GM12878 (cell line): ENCODE data around the gene DIPK1A. TPM values are rescaled to one million over a fixed set of nuclear protein-coding genes. Genes with fewer than 3 reads are reported as not detected.

Experiments
- CEBPZ ChIP-seq: fragments of 150-350 bp; IDR thresholded peaks from 2 replicates; pipeline ENCODE4 v1.6.1; 2016; ENCODE audit warnings: low read depth, low read length
- EGR1 ChIP-seq, 2 experiments: IDR thresholded peaks; 1 replicate in 1 of 2; 2 replicates in 1 of 2; pipeline ENCODE4 v1.6.1; 2011 to 2012; ENCODE audit warnings: low read depth in 2 of 2, low read length in 2 of 2, borderline replicate concordance in 1 of 2, mild to moderate bottlenecking in 1 of 2, moderate library complexity in 1 of 2
- ELK1 ChIP-seq: IDR thresholded peaks from 2 replicates; pipeline ENCODE4 v1.6.1; 2012; ENCODE audit warnings: low read depth, low read length, improper control_type of control experiment
- EP300 ChIP-seq, 2 experiments: fragments of 150-350 bp in 1 of 2; IDR thresholded peaks; 2 replicates each; pipeline ENCODE4 v1.6.1; 2011 to 2012; ENCODE audit warnings: low read depth in 2 of 2, low read length in 2 of 2, borderline replicate concordance in 1 of 2, improper control_type of control experiment in 1 of 2, inconsistent platforms in 1 of 2; ENCODE audit not compliant: control insufficient read depth in 1 of 2
- ESRRA ChIP-seq: IDR thresholded peaks from 2 replicates; pipeline ENCODE4 v1.6.1; 2012; ENCODE audit warnings: mild to moderate bottlenecking, low read length, improper control_type of control experiment
- ETV6 ChIP-seq, 2 experiments: fragments of 450-650 bp in 1 of 2; IDR thresholded peaks in 1 of 2; conservative IDR thresholded peaks in 1 of 2; 2 replicates each; pipeline ENCODE4 v1.6.1; 2014; ENCODE audit warnings: antibody characterized with exemption in 1 of 2, borderline replicate concordance in 1 of 2, low read depth in 1 of 2, mild to moderate bottlenecking in 1 of 2, moderate library complexity in 1 of 2
- EZH2 ChIP-seq: IDR thresholded peaks from 2 replicates; pipeline ENCODE4 v1.6.1; 2012; ENCODE audit warnings: low read depth, mild to moderate bottlenecking, control low read depth, inconsistent platforms, low read length, borderline replicate concordance; ENCODE audit not compliant: control insufficient read depth
- FOXK2 ChIP-seq: fragments of 450-650 bp; IDR thresholded peaks from 2 replicates; pipeline ENCODE4 v1.6.1; 2017; ENCODE audit warnings: mild to moderate bottlenecking, moderate library complexity
- HCFC1 ChIP-seq: fragments of 150-350 bp; IDR thresholded peaks from 2 replicates; pipeline ENCODE4 v1.6.1; 2014; ENCODE audit warnings: low read length
- HDGF ChIP-seq: fragments of 450-650 bp; IDR thresholded peaks from 2 replicates; pipeline ENCODE4 v1.6.1; 2016; ENCODE audit warnings: antibody characterized with exemption
- MAX ChIP-seq: IDR thresholded peaks from 2 replicates; pipeline ENCODE4 v1.6.1; 2012; ENCODE audit warnings: low read depth, low read length, improper control_type of control experiment
- MLLT1 ChIP-seq: fragments of 450-650 bp; IDR thresholded peaks from 2 replicates; pipeline ENCODE4 v1.6.1; 2016; ENCODE audit warnings: mild to moderate bottlenecking
- MYC ChIP-seq: IDR thresholded peaks from 2 replicates; pipeline ENCODE4 v1.6.1; 2011; ENCODE audit warnings: mild to moderate bottlenecking, low read length, moderate library complexity, inconsistent platforms; ENCODE audit not compliant: insufficient read depth, insufficient replicate concordance, insufficient read length, severe bottlenecking
- NFIC ChIP-seq: IDR thresholded peaks from 2 replicates; pipeline ENCODE4 v1.6.1; 2012; ENCODE audit warnings: low read depth, mild to moderate bottlenecking, inconsistent platforms, low read length, moderate library complexity
- NRF1 ChIP-seq: conservative IDR thresholded peaks from 2 replicates; pipeline ENCODE4 v1.6.1; 2011; ENCODE audit warnings: mild to moderate bottlenecking, low read depth, low read length, improper control_type of control experiment
- POU2F2 ChIP-seq: IDR thresholded peaks from 3 replicates; pipeline ENCODE4 v1.6.1; 2011; ENCODE audit warnings: low read depth, mild to moderate bottlenecking, low read length, borderline replicate concordance
- RBBP5 ChIP-seq: fragments of 200-600 bp; sonication (generic); conservative IDR thresholded peaks from 2 replicates; pipeline ENCODE4 v1.6.1; 2016
- RELA ChIP-seq: fragments of 450-650 bp; IDR thresholded peaks from 2 replicates; pipeline ENCODE4 v1.8.0; 2014; ENCODE audit warnings: borderline replicate concordance; ENCODE audit not compliant: partially characterized antibody
- SREBF2 ChIP-seq: IDR thresholded peaks from 2 replicates; pipeline ENCODE4 v1.6.1; 2012; ENCODE audit warnings: mild to moderate bottlenecking, low read length
- TBL1XR1 ChIP-seq: IDR thresholded peaks from 2 replicates; pipeline ENCODE4 v1.6.1; 2012; ENCODE audit warnings: low read depth, low read length, improper control_type of control experiment
- TCF12 ChIP-seq: IDR thresholded peaks from 2 replicates; pipeline ENCODE4 v1.6.1; 2011; ENCODE audit warnings: low read depth, mild to moderate bottlenecking, low read length
- TCF7 ChIP-seq: IDR thresholded peaks from 2 replicates; pipeline ENCODE4 v1.6.1; 2014; ENCODE audit warnings: antibody characterized with exemption, borderline replicate concordance
- YBX1 ChIP-seq: fragments of 450-650 bp; IDR thresholded peaks from 2 replicates; pipeline ENCODE4 v1.6.1; 2016; ENCODE audit warnings: antibody characterized with exemption
- ZSCAN29 ChIP-seq: fragments of 450-650 bp; IDR thresholded peaks from 2 replicates; pipeline ENCODE4 v1.6.1; 2017; ENCODE audit warnings: mild to moderate bottlenecking, moderate library complexity
- polyA plus RNA-seq, 11 experiments: library from polyadenylated mRNA; depleted of rRNA in 4 of 11; unstranded in 6 of 11; stranded (reverse) in 5 of 11; fragments of >200 nt; fragmentation: Nextera tagmentation in 4 of 11; fragmentation: Illumina TruSeq in 1 of 11; extraction: Ambion mirVana in 4 of 11; extraction: Trizol in 1 of 11; gene quantifications; 1 replicate in 1 of 11; 2 replicates in 10 of 11; pipeline versions ENCODE4 v1.2.1 to v1.2.3, GENCODE V29; 2011 to 2016; ENCODE audit warnings: inconsistent platforms in 2 of 11, missing spikeins in 2 of 11, low read depth in 1 of 11
- total RNA-seq, 4 experiments: library from RNA; depleted of rRNA in 3 of 4; stranded (reverse); fragments of >200 nt in 3 of 4; fragmentation: Illumina TruSeq in 1 of 4; extraction: Trizol in 1 of 4; gene quantifications; 2 replicates each; pipeline versions ENCODE4 v1.2.1 to v1.2.3, GENCODE V29; 2013 to 2021

Gene DIPK1A
- total and polyA plus RNA-seq, 10 of the 15 experiments (the other 5 are each of a cell fraction or from before 2014, with no cell fraction given), result 4.9 to 15.0 (median 9.7) TPM

- TF ChIP-seq FOXK2 (no peak), TCF7 (no peak), HDGF (no peak), RELA (no peak), MAX (no peak), HCFC1 (no peak), MLLT1 (no peak; the same call in 1 of the 2 replicates), TBL1XR1 (no peak), ESRRA (no peak), ELK1 (no peak), EGR1 (IDR thresholded peaks at IDR 0.05; ENCODE audit: borderline replicate concordance in 1 of 2, low read depth in 2 of 2, low read length in 2 of 2) (no peak), SREBF2 (no peak), EP300 (IDR thresholded peaks at IDR 0.05; ENCODE audit: borderline replicate concordance in 1 of 2, control insufficient read depth in 1 of 2, low read depth in 2 of 2, low read length in 2 of 2) (peak in 1 of 2 experiments; percentile 63; a peak in 2 of 4 replicates), ETV6 (conservative IDR thresholded peaks at IDR 0.05 in 1 of 2, IDR thresholded peaks at IDR 0.05 in 1 of 2; ENCODE audit: borderline replicate concordance in 1 of 2, low read depth in 1 of 2) (no peak), TCF12 (0 out of 2 replicates have a peak, but pooled peaks have one; percentile 28), NRF1 (no peak), ZSCAN29 (no peak), MYC (no peak), YBX1 (no peak), RBBP5 (no peak), EZH2 (no peak), NFIC (peak; percentile 42; the same call in 1 of the 2 replicates), POU2F2 (peak; percentile 93; the same call in 2 of the 3 replicates), CEBPZ (no peak)
These were observed 862 bp upstream of the DIPK1A start (continued) for GRCh38 chr1:92961896-92962752.
